ENCODE data around the gene GADD45G. TPM values are rescaled to one million over a fixed set of nuclear protein-coding genes. Genes with fewer than 3 reads are reported as not detected.

Gene GADD45G
- polyA plus RNA-seq, 2 donors, result 13.5 to 19.8 TPM

DNA sequence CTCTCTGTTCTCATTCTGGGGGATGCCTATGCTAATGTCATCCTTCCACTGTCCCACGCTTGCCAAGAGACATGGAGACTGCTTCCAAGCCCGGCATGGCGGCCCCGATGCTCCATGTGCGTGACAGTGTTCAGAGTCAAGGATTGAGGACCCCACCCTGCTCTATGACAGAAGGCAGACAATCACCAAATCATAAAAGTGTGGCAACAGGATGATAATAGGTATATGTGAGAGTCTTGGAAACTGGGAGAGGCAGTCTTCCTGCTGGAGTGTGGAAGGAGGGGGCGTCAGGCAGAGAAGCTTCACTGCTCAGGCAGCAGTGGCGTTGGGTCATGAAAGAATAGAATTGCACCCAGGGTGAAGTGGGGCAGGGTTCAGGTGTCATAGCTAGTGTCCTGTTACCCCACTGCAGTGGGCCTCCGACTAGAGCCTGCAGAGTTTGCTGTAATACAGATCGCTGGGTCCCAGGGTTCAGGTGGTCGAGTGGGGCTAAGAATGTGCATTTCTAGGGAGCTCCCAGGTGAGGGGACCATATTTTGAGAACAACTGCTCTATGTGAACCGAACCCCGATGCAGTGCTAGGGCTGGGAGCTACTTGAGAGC, 12.5 kb upstream of the GADD45G start:
- Histone ChIP-seq H3K36me3 (ENCODE audit: control insufficient read depth in 2 of 2, insufficient read depth in 2 of 2, low read length in 1 of 2) (no peaks in the 10 kb centered on the region), H3K4me3 (ENCODE audit: low read depth in 1 of 2, low read length in 2 of 2) (no peak overlapping the region), H3K27me3 (ENCODE audit: control insufficient read depth in 1 of 2, insufficient read depth in 2 of 2, low read length in 2 of 2) (no peaks in the 10 kb centered on the region), H3K27ac (ENCODE audit: low read depth in 2 of 2, low read length in 1 of 2) (no peak overlapping the region), H3K4me1 (ENCODE audit: control insufficient read depth in 2 of 2, insufficient read depth in 2 of 2, low read length in 1 of 2) (no peaks in the 10 kb centered on the region), H3K9me3 (ENCODE audit: control insufficient read depth in 2 of 2, insufficient read depth in 1 of 2, low read depth in 1 of 2, low read length in 1 of 2) (no peaks in the 10 kb centered on the region)
- WGBS, 2 donors, result 91 to 93% methylated on average over 12 of the region's 12 CpGs

DNA sequence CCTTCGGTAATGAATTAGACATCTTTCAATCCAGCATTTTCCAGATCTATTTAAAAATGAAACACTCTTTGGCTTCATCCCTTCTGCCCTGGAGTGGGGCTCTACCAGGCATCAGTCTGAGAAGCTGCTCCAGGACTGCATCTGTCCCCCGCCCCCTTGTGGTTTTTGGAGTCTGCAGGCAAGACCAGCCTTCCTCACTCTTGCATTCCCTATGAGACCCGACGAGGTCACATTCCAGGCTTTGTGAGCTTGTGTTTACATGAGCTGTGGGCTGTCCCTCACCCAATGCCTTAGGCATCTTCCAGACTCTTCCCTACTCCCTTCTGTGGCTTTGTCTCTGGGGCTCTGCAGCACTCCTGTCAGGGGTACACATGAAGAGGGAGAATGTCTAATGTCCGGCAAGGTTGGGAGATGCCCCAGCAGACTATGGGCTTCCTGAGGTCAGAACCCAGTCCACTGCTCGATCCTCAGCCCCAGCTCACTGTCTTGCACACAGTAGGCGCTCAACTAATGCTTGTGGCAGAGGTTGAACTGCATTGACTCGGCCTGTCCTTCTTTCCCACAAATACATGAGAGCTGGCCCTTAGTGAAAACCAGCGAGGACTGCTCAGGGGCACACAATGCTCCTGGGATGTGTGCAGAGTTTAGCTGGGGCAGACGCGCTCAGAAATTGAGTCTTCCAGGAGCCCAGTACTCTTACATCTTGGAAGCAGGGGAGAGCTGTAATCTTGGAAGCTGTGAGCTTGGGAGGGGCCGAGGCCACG, 11.7 kb upstream of the GADD45G start:
- Histone ChIP-seq H3K4me1 (ENCODE audit: control insufficient read depth in 2 of 2, insufficient read depth in 2 of 2, low read length in 1 of 2) (no peaks in the 10 kb centered on the region), H3K36me3 (ENCODE audit: control insufficient read depth in 2 of 2, insufficient read depth in 2 of 2, low read length in 1 of 2) (no peaks in the 10 kb centered on the region), H3K9me3 (ENCODE audit: control insufficient read depth in 2 of 2, insufficient read depth in 1 of 2, low read depth in 1 of 2, low read length in 1 of 2) (no peaks in the 10 kb centered on the region), H3K27me3 (ENCODE audit: control insufficient read depth in 1 of 2, insufficient read depth in 2 of 2, low read length in 2 of 2) (no peaks in the 10 kb centered on the region), H3K27ac (ENCODE audit: low read depth in 2 of 2, low read length in 1 of 2) (no peak overlapping the region), H3K4me3 (ENCODE audit: low read depth in 1 of 2, low read length in 2 of 2) (no peak overlapping the region)
- 62 to 63% methylated on average over 13 of the region's 13 CpGs for WGBS, 2 donors

DNA sequence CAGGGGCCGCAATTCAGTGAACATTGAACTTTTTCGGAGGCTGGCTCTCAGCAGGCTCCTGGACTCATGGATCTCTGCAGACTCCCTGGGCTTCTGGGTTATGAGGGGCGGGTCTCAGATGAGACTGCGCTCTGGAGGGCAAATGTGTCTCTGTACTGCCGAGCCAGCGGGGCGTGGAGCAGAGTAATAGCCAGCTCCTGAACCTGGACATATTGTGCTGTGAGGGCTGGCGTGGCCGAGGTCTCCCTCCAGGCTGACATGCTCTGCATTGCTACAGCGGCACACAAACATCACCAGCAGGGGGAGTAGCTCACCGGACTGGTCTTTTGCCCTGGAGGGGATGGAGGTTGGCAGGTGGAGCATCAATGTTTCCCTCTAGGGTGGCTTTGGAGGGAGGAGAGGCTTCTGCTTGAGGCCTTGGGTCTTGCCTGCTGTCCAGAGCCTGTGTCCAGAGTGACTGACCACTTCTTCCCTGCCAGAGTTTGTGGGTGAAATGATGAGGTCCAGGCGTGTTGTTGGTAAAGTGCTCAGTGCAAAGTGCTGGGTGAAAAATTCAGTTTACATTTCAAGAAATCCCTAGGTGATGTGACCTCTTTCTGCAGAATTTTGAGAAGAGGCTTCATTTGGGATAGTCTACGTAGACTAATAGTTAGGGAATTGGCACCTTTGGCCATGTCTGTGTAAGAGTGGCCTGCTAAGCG, 10.9 kb upstream of the GADD45G start:
- no peaks in the 10 kb centered on the region for H3K36me3 ChIP-seq (ENCODE audit: control insufficient read depth in 2 of 2, insufficient read depth in 2 of 2, low read length in 1 of 2)
- H3K4me1 ChIP-seq (ENCODE audit: control insufficient read depth in 2 of 2, insufficient read depth in 2 of 2, low read length in 1 of 2), result no peaks in the 10 kb centered on the region
- H3K4me3 ChIP-seq (ENCODE audit: low read depth in 1 of 2, low read length in 2 of 2), result no peak overlapping the region
- no peaks in the 10 kb centered on the region for H3K9me3 ChIP-seq (ENCODE audit: control insufficient read depth in 2 of 2, insufficient read depth in 1 of 2, low read depth in 1 of 2, low read length in 1 of 2)
- no peak overlapping the region for H3K27ac ChIP-seq (ENCODE audit: low read depth in 2 of 2, low read length in 1 of 2)
- 42 to 51% methylated on average over 14 of the region's 14 CpGs for WGBS, 2 donors
- no peaks in the 10 kb centered on the region for H3K27me3 ChIP-seq (ENCODE audit: control insufficient read depth in 1 of 2, insufficient read depth in 2 of 2, low read length in 2 of 2)

DNA sequence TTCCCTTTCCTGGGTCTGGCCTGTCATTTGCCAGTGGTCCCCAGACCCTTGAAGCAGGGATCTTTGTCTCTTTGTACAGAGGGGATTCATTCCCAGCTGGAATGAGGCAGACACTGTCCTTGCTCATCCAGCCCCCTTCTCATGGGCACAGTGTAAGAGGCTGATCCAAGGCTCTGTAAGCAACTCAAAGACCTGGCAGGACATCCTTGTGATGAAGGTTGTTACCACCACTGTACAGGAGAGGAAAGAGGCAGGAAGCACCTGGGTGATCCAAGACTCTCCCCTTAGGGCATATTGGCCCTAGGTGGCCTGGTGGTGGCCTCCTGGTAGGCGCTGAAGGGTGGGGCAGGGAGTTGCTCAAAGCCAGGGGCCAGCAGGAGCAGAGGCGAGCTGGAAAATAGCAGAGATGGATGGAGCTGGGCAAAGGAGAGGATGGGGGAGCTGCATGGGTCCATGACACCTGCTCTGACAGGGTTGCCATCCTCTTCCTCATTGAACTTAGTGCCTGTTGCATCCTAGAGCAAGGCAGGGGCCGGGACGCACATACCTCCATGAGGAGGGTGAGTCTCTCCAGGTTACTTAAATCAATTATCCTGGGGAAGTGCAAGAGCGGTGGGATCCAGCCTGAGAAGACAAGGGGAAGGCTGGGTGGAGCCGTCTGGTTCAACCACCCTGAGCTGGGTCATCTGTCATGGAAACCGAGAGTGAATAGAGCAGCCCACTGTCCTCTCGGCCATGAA, 9.8 kb upstream of the GADD45G start:
- Histone ChIP-seq H3K4me3 (ENCODE audit: low read depth in 1 of 2, low read length in 2 of 2) (no peak overlapping the region), H3K27me3 (ENCODE audit: control insufficient read depth in 1 of 2, insufficient read depth in 2 of 2, low read length in 2 of 2) (no peaks in the 10 kb centered on the region), H3K27ac (ENCODE audit: low read depth in 2 of 2, low read length in 1 of 2) (no peak overlapping the region), H3K36me3 (ENCODE audit: control insufficient read depth in 2 of 2, insufficient read depth in 2 of 2, low read length in 1 of 2) (no peaks in the 10 kb centered on the region), H3K4me1 (ENCODE audit: control insufficient read depth in 2 of 2, insufficient read depth in 2 of 2, low read length in 1 of 2) (no peaks in the 10 kb centered on the region), H3K9me3 (ENCODE audit: control insufficient read depth in 2 of 2, insufficient read depth in 1 of 2, low read depth in 1 of 2, low read length in 1 of 2) (no peaks in the 10 kb centered on the region)
- WGBS, 2 donors, result 90 to 91% methylated on average over 8 of the region's 8 CpGs

DNA sequence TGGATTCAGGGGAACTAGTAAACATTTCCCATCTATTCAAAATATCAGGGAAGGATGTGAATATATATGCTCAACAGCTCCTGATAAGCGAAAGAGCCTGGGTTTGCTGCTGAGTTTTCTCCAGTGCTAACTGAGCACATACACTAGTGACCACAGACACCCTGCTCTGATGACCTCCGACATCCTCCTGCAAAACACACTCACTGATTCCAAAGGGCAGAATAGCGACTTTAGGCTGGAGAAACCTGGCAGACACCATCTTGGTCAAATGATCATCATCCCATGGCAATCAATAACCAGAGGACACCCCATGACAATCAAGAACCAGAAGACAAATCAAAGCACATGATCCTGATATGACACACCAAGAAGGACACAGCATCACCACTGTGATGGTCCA, 9.2 kb upstream of the GADD45G start:
- no peak overlapping the region for H3K27ac ChIP-seq (ENCODE audit: low read depth in 2 of 2, low read length in 1 of 2)
- H3K27me3 ChIP-seq (ENCODE audit: control insufficient read depth in 1 of 2, insufficient read depth in 2 of 2, low read length in 2 of 2), result no peaks in the 10 kb centered on the region
- H3K4me1 ChIP-seq (ENCODE audit: control insufficient read depth in 2 of 2, insufficient read depth in 2 of 2, low read length in 1 of 2), result no peaks in the 10 kb centered on the region
- H3K4me3 ChIP-seq (ENCODE audit: low read depth in 1 of 2, low read length in 2 of 2), result no peak overlapping the region
- no peaks in the 10 kb centered on the region for H3K36me3 ChIP-seq (ENCODE audit: control insufficient read depth in 2 of 2, insufficient read depth in 2 of 2, low read length in 1 of 2)
- WGBS, 2 donors, result 82 to 90% methylated on average over 3 of the region's 3 CpGs
- H3K9me3 ChIP-seq (ENCODE audit: control insufficient read depth in 2 of 2, insufficient read depth in 1 of 2, low read depth in 1 of 2, low read length in 1 of 2), result no peaks in the 10 kb centered on the region

DNA sequence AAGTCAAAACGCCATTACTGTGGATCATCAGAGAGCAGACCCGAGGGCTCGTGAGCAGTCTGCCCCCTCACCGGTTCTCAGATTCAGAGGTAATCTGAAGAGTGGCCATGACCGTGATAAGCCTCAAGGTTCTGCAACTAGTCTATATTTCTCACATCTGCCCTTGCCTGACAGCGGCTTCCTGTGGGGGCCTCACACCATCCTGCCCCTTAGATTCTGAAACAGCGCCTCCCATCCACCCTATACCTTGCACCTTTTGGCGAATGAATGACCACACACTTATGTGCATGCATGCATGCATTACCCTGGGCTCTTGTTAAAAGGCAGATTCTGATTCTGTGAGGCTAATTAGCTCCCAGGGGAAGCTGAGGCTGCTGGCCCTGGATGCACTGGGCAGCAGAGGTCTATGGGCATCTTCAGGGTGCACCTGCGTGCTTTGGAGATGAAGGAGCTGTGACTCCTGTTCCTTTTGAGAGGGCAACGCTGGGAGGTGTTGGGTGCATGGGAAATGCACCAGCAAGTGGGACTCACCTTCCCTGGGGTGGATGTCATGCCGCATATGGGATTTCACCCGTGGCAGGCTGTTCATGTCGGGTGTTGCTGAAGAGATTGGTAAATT, 7.8 kb upstream of the GADD45G start:
- Histone ChIP-seq H3K27ac (ENCODE audit: low read depth in 2 of 2, low read length in 1 of 2) (no peak overlapping the region), H3K27me3 (ENCODE audit: control insufficient read depth in 1 of 2, insufficient read depth in 2 of 2, low read length in 2 of 2) (no peaks in the 10 kb centered on the region), H3K9me3 (ENCODE audit: control insufficient read depth in 2 of 2, insufficient read depth in 1 of 2, low read depth in 1 of 2, low read length in 1 of 2) (no peaks in the 10 kb centered on the region), H3K36me3 (ENCODE audit: control insufficient read depth in 2 of 2, insufficient read depth in 2 of 2, low read length in 1 of 2) (no peaks in the 10 kb centered on the region), H3K4me1 (ENCODE audit: control insufficient read depth in 2 of 2, insufficient read depth in 2 of 2, low read length in 1 of 2) (no peaks in the 10 kb centered on the region), H3K4me3 (ENCODE audit: low read depth in 1 of 2, low read length in 2 of 2) (no peak overlapping the region)
- 85% methylated on average over 13 of the region's 13 CpGs for WGBS, 2 donors

DNA sequence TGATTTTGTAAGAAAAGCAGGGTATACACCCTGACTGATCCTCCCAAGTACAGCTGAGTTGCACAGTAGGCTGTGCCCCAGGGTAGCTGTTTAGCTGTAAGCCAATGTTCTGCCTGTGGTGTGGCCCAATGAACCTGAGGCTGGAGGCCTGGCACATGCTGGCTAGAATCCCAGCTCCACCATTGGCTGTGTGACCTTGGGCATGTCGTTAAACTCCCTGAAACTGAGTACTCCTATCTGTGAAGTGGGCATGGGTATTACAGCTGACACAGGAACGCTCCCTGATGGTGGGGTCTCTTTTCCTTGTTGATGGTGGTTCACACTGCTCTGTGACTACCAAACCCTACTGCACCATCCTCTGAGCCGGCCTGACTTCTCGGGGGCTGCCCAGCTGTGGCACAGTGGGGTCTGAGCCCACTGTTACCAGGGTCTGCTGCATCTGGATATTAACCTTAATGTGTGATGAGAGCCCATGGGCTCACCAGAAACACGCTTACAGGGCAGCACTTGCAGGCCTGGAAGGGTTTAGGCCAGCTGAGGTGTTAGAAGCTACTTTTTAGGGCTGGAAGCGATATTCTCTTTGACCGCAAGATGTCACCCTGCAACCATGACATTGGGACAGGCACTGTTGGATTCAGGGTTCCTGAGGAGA, 7.0 kb upstream of the GADD45G start:
- Histone ChIP-seq H3K36me3 (ENCODE audit: control insufficient read depth in 2 of 2, insufficient read depth in 2 of 2, low read length in 1 of 2) (no peaks in the 10 kb centered on the region), H3K4me1 (ENCODE audit: control insufficient read depth in 2 of 2, insufficient read depth in 2 of 2, low read length in 1 of 2) (no peaks in the 10 kb centered on the region), H3K4me3 (ENCODE audit: low read depth in 1 of 2, low read length in 2 of 2) (no peak overlapping the region), H3K9me3 (ENCODE audit: control insufficient read depth in 2 of 2, insufficient read depth in 1 of 2, low read depth in 1 of 2, low read length in 1 of 2) (no peaks in the 10 kb centered on the region), H3K27ac (ENCODE audit: low read depth in 2 of 2, low read length in 1 of 2) (no peak overlapping the region), H3K27me3 (ENCODE audit: control insufficient read depth in 1 of 2, insufficient read depth in 2 of 2, low read length in 2 of 2) (no peaks in the 10 kb centered on the region)
- 53 to 56% methylated on average over 7 of the region's 7 CpGs for WGBS, 2 donors

DNA sequence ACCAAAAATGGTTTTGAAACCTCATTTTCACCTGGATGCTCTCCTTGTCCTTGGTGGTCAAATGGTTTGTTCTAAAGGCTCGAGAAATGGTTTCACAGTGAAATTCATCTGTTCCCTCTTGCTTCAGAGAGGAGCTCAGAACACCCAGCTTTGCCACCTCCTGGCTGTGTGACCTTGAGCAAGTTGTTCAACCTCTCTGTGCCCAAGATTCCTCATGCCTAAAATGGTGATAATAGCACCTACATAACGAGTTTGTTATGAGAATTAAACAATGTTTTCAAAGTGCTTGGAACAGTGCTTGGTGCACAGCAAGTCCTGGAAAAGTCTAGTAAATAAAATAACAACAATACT, 6.5 kb upstream of the GADD45G start:
- Histone ChIP-seq H3K9me3 (ENCODE audit: control insufficient read depth in 2 of 2, insufficient read depth in 1 of 2, low read depth in 1 of 2, low read length in 1 of 2) (no peaks in the 10 kb centered on the region), H3K36me3 (ENCODE audit: control insufficient read depth in 2 of 2, insufficient read depth in 2 of 2, low read length in 1 of 2) (no peaks in the 10 kb centered on the region), H3K27me3 (ENCODE audit: control insufficient read depth in 1 of 2, insufficient read depth in 2 of 2, low read length in 2 of 2) (no peaks in the 10 kb centered on the region), H3K4me3 (ENCODE audit: low read depth in 1 of 2, low read length in 2 of 2) (no peak overlapping the region), H3K27ac (ENCODE audit: low read depth in 2 of 2, low read length in 1 of 2) (no peak overlapping the region), H3K4me1 (ENCODE audit: control insufficient read depth in 2 of 2, insufficient read depth in 2 of 2, low read length in 1 of 2) (no peaks in the 10 kb centered on the region)
- whole genome bisulfite sequencing, 2 donors, result 3 to 7% methylated on average over 2 of the region's 2 CpGs

DNA sequence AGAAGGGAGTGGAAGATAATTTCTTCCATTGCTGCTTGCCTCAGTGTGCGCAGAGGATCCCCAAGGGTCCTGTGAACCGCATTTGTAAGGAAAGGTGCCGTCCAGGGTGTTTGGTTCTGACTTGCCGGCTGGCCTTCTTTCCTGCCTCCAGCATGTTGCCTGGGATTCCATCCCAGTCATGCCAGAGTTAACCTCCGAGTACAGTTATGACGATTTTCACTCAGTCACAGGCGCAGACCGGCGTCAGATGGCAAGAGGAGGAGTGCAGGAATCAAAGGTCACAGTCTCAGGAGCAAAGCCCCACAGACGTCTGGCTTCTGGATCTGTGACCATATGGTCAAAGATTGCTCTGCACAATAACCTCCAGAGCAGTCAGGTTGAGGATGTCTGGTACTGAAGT, 5.9 kb upstream of the GADD45G start:
- no peaks in the 10 kb centered on the region for H3K36me3 ChIP-seq (ENCODE audit: control insufficient read depth in 2 of 2, insufficient read depth in 2 of 2, low read length in 1 of 2)
- H3K4me3 ChIP-seq (ENCODE audit: low read depth in 1 of 2, low read length in 2 of 2), result no peak overlapping the region
- WGBS, 2 donors, result 44 to 47% methylated on average over 10 of the region's 10 CpGs
- no peak overlapping the region for H3K27ac ChIP-seq (ENCODE audit: low read depth in 2 of 2, low read length in 1 of 2)
- no peaks in the 10 kb centered on the region for H3K9me3 ChIP-seq (ENCODE audit: control insufficient read depth in 2 of 2, insufficient read depth in 1 of 2, low read depth in 1 of 2, low read length in 1 of 2)
- peaks cover 2 to 3% of the 10 kb centered on the region in 2 donors for H3K4me1 ChIP-seq (ENCODE audit: control insufficient read depth in 2 of 2, insufficient read depth in 2 of 2, low read length in 1 of 2)
- H3K27me3 ChIP-seq (ENCODE audit: control insufficient read depth in 1 of 2, insufficient read depth in 2 of 2, low read length in 2 of 2), result no peaks in the 10 kb centered on the region
